Retinal pigment epithelial cell (primary cell): ENCODE results near the gene CLEC2L.

Experiments used
- DNase-seq: peaks from one replicate; pipeline ENCODE4 v3.0.0-alpha.2; 2010; ENCODE audit warnings: low read depth
- H3K4me3 ChIP-seq: 2 replicates; pipeline ENCODE4 v1.5.1; 2011; ENCODE audit warnings: mild to moderate bottlenecking, low read length, control low read depth, moderate library complexity
- CTCF ChIP-seq: conservative IDR thresholded peaks from 2 replicates; pipeline ENCODE4 v1.5.1; 2011; ENCODE audit warnings: low read depth, low read length, control low read depth, inconsistent platforms

Gene CLEC2L

GRCh38 chr7:139562961-139563565, 39.6 kb downstream of the CLEC2L start:
- no peak for DNase-seq
- TF ChIP-seq CTCF = no peak
- no peak overlapping the region for H3K4me3 ChIP-seq

- H3K4me3 ChIP-seq = no peak overlapping the region
- TF ChIP-seq CTCF = no peak
- DNase-seq = no peak
Observed at GRCh38 chr7:139563856-139564255, 40.4 kb downstream of the CLEC2L start.

GRCh38 chr7:139566075-139566474, 42.6 kb downstream of the CLEC2L start:
- TF ChIP-seq CTCF = no peak
- no peak overlapping the region for H3K4me3 ChIP-seq
- DNase-seq = no peak

GRCh38 chr7:139566736-139567646, 43.5 kb downstream of the CLEC2L start:
- TF ChIP-seq CTCF = no peak

GRCh38 chr7:139567647-139568345, 44.3 kb downstream of the CLEC2L start:
- DNase-seq = no peak
- H3K4me3 ChIP-seq = no peak overlapping the region
- TF ChIP-seq CTCF = no peak

More at GRCh38 chr7:139566736-139567646, 43.5 kb downstream of the CLEC2L start:
- DNase-seq = no peak
- H3K4me3 ChIP-seq = no peak overlapping the region

- H3K4me3 ChIP-seq = no peak overlapping the region
- TF ChIP-seq CTCF = no peak
- DNase-seq = no peak
Observed at GRCh38 chr7:139568346-139568675, 44.8 kb downstream of the CLEC2L start.
